Body of pancreas (tissue), 4 donors: ENCODE data around the gene ELF1.

ENCODE experiments used
- CTCF ChIP-seq, 7 experiments: fragments of 450-650 bp in 4 of 7; fragments of 200-600 bp in 3 of 7; sonication (generic) in 3 of 7; IDR thresholded peaks; one replicate each; pipeline ENCODE4 v1.5.1; 2016 to 2019; ENCODE audit warnings: antibody characterized with exemption in 7 of 7
- POLR2A ChIP-seq, 3 donors: fragments of 450-650 bp; IDR thresholded peaks; one replicate each; pipeline ENCODE4 v1.6.1; 2016; ENCODE audit warnings: antibody characterized with exemption in 3 of 3, mild to moderate bottlenecking in 2 of 3

- TF ChIP-seq POLR2A (IDR thresholded peaks at IDR 0.05) (no peak), CTCF (IDR thresholded peaks at IDR 0.05) (no peak)
Measured at GRCh38 chr13:41065078-41065477, 46.0 kb upstream of the ELF1 start.
